Retinal pigment epithelial cell (primary cell): ENCODE data around the gene POU6F2.

Experiments used
- DNase-seq: peaks from one replicate; pipeline ENCODE4 v3.0.0-alpha.2; 2010; ENCODE audit warnings: low read depth
- H3K4me3 ChIP-seq: 2 replicates; pipeline ENCODE4 v1.5.1; 2011; ENCODE audit warnings: mild to moderate bottlenecking, low read length, control low read depth, moderate library complexity
- TF ChIP-seq, protein P1 (sequence below): conservative IDR thresholded peaks from 2 replicates; pipeline ENCODE4 v1.5.1; 2011; ENCODE audit warnings: low read depth, low read length, control low read depth, inconsistent platforms

Gene POU6F2

GRCh38 chr7:39349452-39350123 lies 371.9 kb downstream of the POU6F2 start:
- TF ChIP-seq, protein P1, sequence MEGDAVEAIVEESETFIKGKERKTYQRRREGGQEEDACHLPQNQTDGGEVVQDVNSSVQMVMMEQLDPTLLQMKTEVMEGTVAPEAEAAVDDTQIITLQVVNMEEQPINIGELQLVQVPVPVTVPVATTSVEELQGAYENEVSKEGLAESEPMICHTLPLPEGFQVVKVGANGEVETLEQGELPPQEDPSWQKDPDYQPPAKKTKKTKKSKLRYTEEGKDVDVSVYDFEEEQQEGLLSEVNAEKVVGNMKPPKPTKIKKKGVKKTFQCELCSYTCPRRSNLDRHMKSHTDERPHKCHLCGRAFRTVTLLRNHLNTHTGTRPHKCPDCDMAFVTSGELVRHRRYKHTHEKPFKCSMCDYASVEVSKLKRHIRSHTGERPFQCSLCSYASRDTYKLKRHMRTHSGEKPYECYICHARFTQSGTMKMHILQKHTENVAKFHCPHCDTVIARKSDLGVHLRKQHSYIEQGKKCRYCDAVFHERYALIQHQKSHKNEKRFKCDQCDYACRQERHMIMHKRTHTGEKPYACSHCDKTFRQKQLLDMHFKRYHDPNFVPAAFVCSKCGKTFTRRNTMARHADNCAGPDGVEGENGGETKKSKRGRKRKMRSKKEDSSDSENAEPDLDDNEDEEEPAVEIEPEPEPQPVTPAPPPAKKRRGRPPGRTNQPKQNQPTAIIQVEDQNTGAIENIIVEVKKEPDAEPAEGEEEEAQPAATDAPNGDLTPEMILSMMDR, result no peak
- no peak overlapping the region for H3K4me3 ChIP-seq
- DNase-seq, result no peak

DNA sequence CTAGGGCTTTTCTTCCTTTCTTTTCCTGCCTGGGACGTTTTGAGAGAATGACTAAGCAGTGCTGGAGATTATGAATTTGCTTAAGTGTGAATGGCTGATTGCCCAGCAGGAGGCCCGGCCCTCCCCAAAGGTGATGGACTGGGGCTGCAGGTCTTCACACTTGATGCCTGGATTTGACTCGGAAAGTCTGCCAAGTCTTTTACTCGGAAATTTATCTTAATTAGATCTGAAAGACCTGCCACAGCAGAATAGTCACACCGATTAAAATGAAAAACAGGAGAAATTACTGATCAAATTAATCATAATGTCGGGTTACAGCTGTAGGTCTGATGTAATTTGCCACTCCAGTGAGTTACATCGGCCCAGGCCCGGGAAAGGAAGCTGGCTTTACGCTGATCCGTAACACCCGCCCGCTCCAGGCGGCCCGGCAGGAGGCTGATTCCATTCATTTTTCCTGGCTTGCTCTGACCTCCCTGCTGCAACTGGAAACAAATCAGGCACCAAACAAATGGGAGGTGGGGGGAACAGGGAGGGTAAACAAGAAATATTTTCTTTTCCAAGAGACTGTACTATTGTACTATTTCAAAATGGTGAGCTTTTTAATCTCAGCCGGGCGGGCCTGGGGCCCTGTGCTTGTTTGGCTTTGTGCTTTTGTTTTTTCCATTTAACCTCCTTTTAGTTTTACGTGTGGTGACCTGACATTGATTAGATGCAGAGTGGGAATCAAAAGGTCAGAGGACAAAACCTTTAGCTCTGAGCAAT lies 376.1 kb downstream of the POU6F2 start:
- TF ChIP-seq, protein P1, result peak; percentile 26
- DNase-seq, result peak; percentile 97
- H3K4me3 ChIP-seq, result no peak overlapping the region

GRCh38 chr7:39355664-39356063 lies 378.0 kb downstream of the POU6F2 start:
- H3K4me3 ChIP-seq, result no peak overlapping the region
- peak; percentile 12 for DNase-seq
- TF ChIP-seq, protein P1, result no peak

- no peak overlapping the region for H3K4me3 ChIP-seq
- no peak for DNase-seq
- TF ChIP-seq, protein P1, result no peak
Measured at GRCh38 chr7:39356172-39356925, 378.6 kb downstream of the POU6F2 start.

GRCh38 chr7:39357648-39358047 lies 379.9 kb downstream of the POU6F2 start:
- no peak for DNase-seq
- TF ChIP-seq, protein P1, result peak; percentile 56
- no peak overlapping the region for H3K4me3 ChIP-seq

GRCh38 chr7:39360038-39360437 lies 382.3 kb downstream of the POU6F2 start:
- TF ChIP-seq, protein P1, result no peak
- DNase-seq, result no peak
- H3K4me3 ChIP-seq, result no peak overlapping the region
